SK-N-SH treated with all-trans-retinoic acid at 6 μM for 48 hours (cell line): Measurements from ENCODE around the gene VOPP1.

Experiments
- ATAC-seq: fragments of 200-7000 bp; cut with Tn5 transposase; 3 replicates; pipeline ENCODE4 v1.9.1; 2020; ENCODE audit warnings: mild to moderate bottlenecking, moderate library complexity
- ARNTL ChIP-seq: fragments of 450-650 bp; formaldehyde crosslinking; IDR thresholded peaks from 2 replicates; pipeline ENCODE4 v1.5.0; 2020; ENCODE audit warnings: low read depth, mild to moderate bottlenecking, moderate library complexity, borderline replicate concordance
- BACH2 ChIP-seq: fragments of 250-450 bp; sonication (Bioruptor Pico); IDR thresholded peaks from 2 replicates; pipeline ENCODE4 v1.9.0; 2021; ENCODE audit warnings: mild to moderate bottlenecking, borderline replicate concordance
- ESRRG ChIP-seq: fragments of 250-450 bp; sonication (Bioruptor Pico); IDR thresholded peaks from 2 replicates; pipeline ENCODE4 v1.6.1; 2021; ENCODE audit warnings: mild to moderate bottlenecking
- ISL1 ChIP-seq: fragments of 250-450 bp; sonication (Bioruptor Pico); IDR thresholded peaks from 2 replicates; pipeline ENCODE4 v2.1.2; 2022; ENCODE audit warnings: mild to moderate bottlenecking, moderate library complexity
- PPARA ChIP-seq: fragments of 250-450 bp; sonication (Bioruptor Pico); IDR thresholded peaks from 2 replicates; pipeline ENCODE4 v1.5.0; 2020; ENCODE audit warnings: mild to moderate bottlenecking, borderline replicate concordance
- RARB ChIP-seq: fragments of 250-450 bp; sonication (Bioruptor Pico); IDR thresholded peaks from 2 replicates; pipeline ENCODE4 v1.8.0; 2021; ENCODE audit warnings: mild to moderate bottlenecking, moderate library complexity
- SNAI2 ChIP-seq: fragments of 250-450 bp; sonication (Bioruptor Pico); IDR thresholded peaks from 2 replicates; pipeline ENCODE4 v1.5.0; 2020; ENCODE audit warnings: mild to moderate bottlenecking, moderate library complexity
- TCF4 ChIP-seq: fragments of 250-450 bp; sonication (Bioruptor Pico); IDR thresholded peaks from 2 replicates; pipeline ENCODE4 v1.8.0; 2021; ENCODE audit warnings: mild to moderate bottlenecking, moderate library complexity, borderline replicate concordance
- TOX ChIP-seq: fragments of 250-450 bp; sonication (Bioruptor Pico); IDR thresholded peaks from 2 replicates; pipeline ENCODE4 v1.8.0; 2021; ENCODE audit warnings: mild to moderate bottlenecking, moderate library complexity, borderline replicate concordance
- ZC3H10 ChIP-seq: fragments of 250-450 bp; sonication (Bioruptor Pico); IDR thresholded peaks from 2 replicates; pipeline ENCODE4 v1.5.1; 2021; ENCODE audit warnings: mild to moderate bottlenecking, moderate library complexity
- ZFP30 ChIP-seq: fragments of 450-650 bp; formaldehyde crosslinking; IDR thresholded peaks from 2 replicates; pipeline ENCODE4 v1.5.0; 2022; ENCODE audit warnings: mild to moderate bottlenecking, moderate library complexity
- ZNF70 ChIP-seq: fragments of 450-650 bp; formaldehyde crosslinking; IDR thresholded peaks from 2 replicates; pipeline ENCODE4 v1.5.0; 2020; ENCODE audit warnings: mild to moderate bottlenecking, moderate library complexity
- ZNF8 ChIP-seq: fragments of 450-650 bp; formaldehyde crosslinking; IDR thresholded peaks from 2 replicates; pipeline ENCODE4 v1.5.0; 2020; ENCODE audit warnings: mild to moderate bottlenecking, moderate library complexity
- TF ChIP-seq, protein P1 (sequence below): fragments of 250-450 bp; sonication (Bioruptor Pico); IDR thresholded peaks from 2 replicates; pipeline ENCODE4 v1.8.0; 2020; ENCODE audit warnings: mild to moderate bottlenecking, moderate library complexity, borderline replicate concordance
- TF ChIP-seq, protein P2 (sequence below): fragments of 250-450 bp; sonication (Bioruptor Pico); IDR thresholded peaks from 2 replicates; pipeline ENCODE4 v1.8.0; 2021; ENCODE audit warnings: low read depth, mild to moderate bottlenecking, moderate library complexity, borderline replicate concordance
- TF ChIP-seq, protein P3 (sequence below): fragments of 250-450 bp; sonication (Bioruptor Pico); IDR thresholded peaks from 2 replicates; pipeline ENCODE4 v1.5.1; 2021; ENCODE audit warnings: mild to moderate bottlenecking, moderate library complexity
- TF ChIP-seq, protein P4 (sequence below): fragments of 250-450 bp; sonication (Bioruptor Pico); IDR thresholded peaks from 2 replicates; pipeline ENCODE4 v1.5.0; 2020; ENCODE audit warnings: mild to moderate bottlenecking, moderate library complexity
- TF ChIP-seq, protein P5 (sequence below): fragments of 250-450 bp; sonication (Bioruptor Pico); IDR thresholded peaks from 2 replicates; pipeline ENCODE4 v1.5.1; 2020; ENCODE audit warnings: low read depth, mild to moderate bottlenecking, moderate library complexity

Gene VOPP1

DNA sequence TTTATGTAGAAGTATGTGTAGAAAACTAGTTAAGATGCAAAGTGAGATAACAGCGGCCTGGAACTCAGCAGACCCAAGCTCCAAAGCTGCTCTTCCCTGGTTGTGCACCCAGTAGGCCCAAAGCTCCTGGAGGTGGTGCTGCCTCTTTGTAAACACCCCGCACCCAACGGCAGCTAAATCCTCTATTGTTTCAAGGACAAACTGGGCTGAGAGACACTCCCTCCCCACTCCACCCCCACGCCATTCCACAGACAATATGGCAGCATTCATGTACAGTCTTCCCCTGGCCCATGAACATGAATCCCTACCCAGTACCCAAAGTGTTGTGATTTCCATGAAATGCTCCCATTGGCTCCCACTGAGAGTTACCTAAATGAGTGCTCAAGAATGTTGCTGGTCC is 73.5 kb downstream of the VOPP1 start (continued):
- TF ChIP-seq, protein P1, sequence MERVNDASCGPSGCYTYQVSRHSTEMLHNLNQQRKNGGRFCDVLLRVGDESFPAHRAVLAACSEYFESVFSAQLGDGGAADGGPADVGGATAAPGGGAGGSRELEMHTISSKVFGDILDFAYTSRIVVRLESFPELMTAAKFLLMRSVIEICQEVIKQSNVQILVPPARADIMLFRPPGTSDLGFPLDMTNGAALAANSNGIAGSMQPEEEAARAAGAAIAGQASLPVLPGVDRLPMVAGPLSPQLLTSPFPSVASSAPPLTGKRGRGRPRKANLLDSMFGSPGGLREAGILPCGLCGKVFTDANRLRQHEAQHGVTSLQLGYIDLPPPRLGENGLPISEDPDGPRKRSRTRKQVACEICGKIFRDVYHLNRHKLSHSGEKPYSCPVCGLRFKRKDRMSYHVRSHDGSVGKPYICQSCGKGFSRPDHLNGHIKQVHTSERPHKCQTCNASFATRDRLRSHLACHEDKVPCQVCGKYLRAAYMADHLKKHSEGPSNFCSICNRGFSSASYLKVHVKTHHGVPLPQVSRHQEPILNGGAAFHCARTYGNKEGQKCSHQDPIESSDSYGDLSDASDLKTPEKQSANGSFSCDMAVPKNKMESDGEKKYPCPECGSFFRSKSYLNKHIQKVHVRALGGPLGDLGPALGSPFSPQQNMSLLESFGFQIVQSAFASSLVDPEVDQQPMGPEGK (CRISPR knock-in tag) = no peak
- no peak for TF ChIP-seq ESRRG (CRISPR knock-in tag)
- TF ChIP-seq, protein P2, sequence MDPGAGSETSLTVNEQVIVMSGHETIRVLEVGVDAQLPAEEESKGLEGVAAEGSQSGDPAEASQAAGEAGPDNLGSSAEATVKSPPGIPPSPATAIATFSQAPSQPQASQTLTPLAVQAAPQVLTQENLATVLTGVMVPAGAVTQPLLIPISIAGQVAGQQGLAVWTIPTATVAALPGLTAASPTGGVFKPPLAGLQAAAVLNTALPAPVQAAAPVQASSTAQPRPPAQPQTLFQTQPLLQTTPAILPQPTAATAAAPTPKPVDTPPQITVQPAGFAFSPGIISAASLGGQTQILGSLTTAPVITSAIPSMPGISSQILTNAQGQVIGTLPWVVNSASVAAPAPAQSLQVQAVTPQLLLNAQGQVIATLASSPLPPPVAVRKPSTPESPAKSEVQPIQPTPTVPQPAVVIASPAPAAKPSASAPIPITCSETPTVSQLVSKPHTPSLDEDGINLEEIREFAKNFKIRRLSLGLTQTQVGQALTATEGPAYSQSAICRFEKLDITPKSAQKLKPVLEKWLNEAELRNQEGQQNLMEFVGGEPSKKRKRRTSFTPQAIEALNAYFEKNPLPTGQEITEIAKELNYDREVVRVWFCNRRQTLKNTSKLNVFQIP (CRISPR knock-in tag) = no peak
- no peak for TF ChIP-seq ZC3H10
- no peak for TF ChIP-seq ISL1 (CRISPR knock-in tag)

DNA sequence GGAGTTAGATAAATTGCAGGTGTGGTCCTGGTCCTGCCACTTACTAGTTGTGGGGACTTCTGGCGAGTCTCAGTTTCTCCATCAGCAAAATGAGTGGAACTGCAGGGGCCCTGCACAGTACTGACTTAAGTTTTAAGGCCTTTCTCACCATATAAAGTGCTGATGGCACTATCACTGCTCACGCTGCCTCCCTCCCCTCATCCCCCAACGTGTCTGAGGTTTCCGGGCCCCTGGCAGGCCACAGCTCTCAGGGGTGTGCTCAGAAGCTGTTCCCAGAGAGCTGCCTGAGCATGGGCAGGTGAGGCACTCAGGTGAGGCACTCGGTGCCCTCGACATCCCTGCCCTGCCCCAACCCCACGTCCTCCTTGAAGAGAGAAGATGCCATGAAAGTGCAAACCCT is 74.2 kb downstream of the VOPP1 start:
- no peak for ATAC-seq
- no peak for TF ChIP-seq ESRRG (CRISPR knock-in tag)
- no peak for TF ChIP-seq ZC3H10
- no peak for TF ChIP-seq ZFP30 (CRISPR knock-in tag)
- TF ChIP-seq, protein P3, sequence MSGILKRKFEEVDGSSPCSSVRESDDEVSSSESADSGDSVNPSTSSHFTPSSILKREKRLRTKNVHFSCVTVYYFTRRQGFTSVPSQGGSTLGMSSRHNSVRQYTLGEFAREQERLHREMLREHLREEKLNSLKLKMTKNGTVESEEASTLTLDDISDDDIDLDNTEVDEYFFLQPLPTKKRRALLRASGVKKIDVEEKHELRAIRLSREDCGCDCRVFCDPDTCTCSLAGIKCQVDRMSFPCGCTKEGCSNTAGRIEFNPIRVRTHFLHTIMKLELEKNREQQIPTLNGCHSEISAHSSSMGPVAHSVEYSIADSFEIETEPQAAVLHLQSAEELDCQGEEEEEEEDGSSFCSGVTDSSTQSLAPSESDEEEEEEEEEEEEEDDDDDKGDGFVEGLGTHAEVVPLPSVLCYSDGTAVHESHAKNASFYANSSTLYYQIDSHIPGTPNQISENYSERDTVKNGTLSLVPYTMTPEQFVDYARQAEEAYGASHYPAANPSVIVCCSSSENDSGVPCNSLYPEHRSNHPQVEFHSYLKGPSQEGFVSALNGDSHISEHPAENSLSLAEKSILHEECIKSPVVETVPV = no peak
- no peak for TF ChIP-seq RARB (CRISPR knock-in tag)
- TF ChIP-seq TCF4 (CRISPR knock-in tag) = no peak
- TF ChIP-seq ZNF8 (CRISPR knock-in tag) = no peak
- no peak for TF ChIP-seq TOX
- TF ChIP-seq ARNTL (CRISPR knock-in tag) = no peak
- TF ChIP-seq, protein P1 (CRISPR knock-in tag) = no peak
- no peak for TF ChIP-seq PPARA (CRISPR knock-in tag)

DNA sequence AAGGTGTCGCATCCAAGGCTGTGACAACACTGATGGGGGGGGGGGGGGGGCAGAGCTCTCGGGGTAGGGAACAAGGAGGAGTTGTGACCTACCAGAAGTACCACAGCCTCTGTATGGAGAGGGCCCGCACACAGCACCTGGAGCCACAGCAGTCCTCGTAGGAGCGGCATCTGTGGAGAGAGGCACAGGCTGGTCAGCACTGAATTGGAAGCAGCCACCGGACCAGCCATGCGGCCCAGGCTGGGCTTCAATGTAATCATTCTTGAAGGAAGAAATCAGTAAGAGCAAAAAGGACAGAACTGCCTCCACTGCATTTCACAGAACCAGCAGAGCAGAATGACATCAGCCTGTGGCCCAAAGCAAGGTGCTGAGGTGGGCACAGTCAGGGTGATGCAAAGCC is 74.8 kb downstream of the VOPP1 start:
- ATAC-seq = no peak
- TF ChIP-seq SNAI2 = no peak
- TF ChIP-seq, protein P3 = no peak
- no peak for TF ChIP-seq ZNF70 (CRISPR knock-in tag)
- no peak for TF ChIP-seq TCF4 (CRISPR knock-in tag)

DNA sequence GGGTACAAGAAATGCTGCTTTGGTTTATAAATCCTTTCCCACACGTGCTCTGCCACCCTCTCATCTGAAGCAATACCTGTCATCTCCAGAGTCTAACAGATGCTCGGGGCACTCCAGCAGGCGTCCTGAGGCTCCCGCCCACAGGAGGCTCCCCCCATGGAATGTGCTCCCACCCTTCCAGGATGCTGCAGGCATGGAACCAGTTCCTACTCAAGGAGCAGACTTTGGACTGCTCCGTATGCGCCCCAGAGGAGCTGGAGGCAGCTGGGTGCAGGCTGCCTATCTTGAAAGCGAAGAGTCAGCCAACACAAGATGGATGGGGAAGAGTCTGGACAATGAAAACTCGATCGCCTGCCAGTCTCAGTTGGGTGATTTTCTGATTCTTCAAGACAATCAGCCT is 75.4 kb downstream of the VOPP1 start:
- ATAC-seq = no peak
- TF ChIP-seq SNAI2 = no peak
- TF ChIP-seq, protein P2 (CRISPR knock-in tag) = no peak
- TF ChIP-seq ZNF8 (CRISPR knock-in tag) = no peak
- TF ChIP-seq, protein P1 (CRISPR knock-in tag) = no peak
- TF ChIP-seq, protein P4, sequence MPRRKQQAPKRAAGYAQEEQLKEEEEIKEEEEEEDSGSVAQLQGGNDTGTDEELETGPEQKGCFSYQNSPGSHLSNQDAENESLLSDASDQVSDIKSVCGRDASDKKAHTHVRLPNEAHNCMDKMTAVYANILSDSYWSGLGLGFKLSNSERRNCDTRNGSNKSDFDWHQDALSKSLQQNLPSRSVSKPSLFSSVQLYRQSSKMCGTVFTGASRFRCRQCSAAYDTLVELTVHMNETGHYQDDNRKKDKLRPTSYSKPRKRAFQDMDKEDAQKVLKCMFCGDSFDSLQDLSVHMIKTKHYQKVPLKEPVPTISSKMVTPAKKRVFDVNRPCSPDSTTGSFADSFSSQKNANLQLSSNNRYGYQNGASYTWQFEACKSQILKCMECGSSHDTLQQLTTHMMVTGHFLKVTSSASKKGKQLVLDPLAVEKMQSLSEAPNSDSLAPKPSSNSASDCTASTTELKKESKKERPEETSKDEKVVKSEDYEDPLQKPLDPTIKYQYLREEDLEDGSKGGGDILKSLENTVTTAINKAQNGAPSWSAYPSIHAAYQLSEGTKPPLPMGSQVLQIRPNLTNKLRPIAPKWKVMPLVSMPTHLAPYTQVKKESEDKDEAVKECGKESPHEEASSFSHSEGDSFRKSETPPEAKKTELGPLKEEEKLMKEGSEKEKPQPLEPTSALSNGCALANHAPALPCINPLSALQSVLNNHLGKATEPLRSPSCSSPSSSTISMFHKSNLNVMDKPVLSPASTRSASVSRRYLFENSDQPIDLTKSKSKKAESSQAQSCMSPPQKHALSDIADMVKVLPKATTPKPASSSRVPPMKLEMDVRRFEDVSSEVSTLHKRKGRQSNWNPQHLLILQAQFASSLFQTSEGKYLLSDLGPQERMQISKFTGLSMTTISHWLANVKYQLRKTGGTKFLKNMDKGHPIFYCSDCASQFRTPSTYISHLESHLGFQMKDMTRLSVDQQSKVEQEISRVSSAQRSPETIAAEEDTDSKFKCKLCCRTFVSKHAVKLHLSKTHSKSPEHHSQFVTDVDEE (CRISPR knock-in tag) = no peak
- TF ChIP-seq, protein P5, sequence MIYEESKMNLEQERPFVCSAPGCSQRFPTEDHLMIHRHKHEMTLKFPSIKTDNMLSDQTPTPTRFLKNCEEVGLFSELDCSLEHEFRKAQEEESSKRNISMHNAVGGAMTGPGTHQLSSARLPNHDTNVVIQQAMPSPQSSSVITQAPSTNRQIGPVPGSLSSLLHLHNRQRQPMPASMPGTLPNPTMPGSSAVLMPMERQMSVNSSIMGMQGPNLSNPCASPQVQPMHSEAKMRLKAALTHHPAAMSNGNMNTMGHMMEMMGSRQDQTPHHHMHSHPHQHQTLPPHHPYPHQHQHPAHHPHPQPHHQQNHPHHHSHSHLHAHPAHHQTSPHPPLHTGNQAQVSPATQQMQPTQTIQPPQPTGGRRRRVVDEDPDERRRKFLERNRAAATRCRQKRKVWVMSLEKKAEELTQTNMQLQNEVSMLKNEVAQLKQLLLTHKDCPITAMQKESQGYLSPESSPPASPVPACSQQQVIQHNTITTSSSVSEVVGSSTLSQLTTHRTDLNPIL = no peak
- no peak for TF ChIP-seq BACH2 (CRISPR knock-in tag)
- TF ChIP-seq ARNTL (CRISPR knock-in tag) = no peak
